K562 (cell line): ENCODE measurements around the gene ARG1.

ENCODE experiments used
- CGGBP1 ChIP-seq: fragments of 250-450 bp; sonication (Bioruptor Pico); IDR thresholded peaks from 2 replicates; pipeline ENCODE4 v1.9.0; 2021; ENCODE audit warnings: mild to moderate bottlenecking
- CTCF ChIP-seq, 3 experiments: IDR thresholded peaks in 2 of 3; conservative IDR thresholded peaks in 1 of 3; 2 replicates each; pipeline ENCODE4 v1.5.1; 2011 to 2012; ENCODE audit warnings: low read length in 3 of 3, mild to moderate bottlenecking in 3 of 3, control low read depth in 2 of 3, improper control_type of control experiment in 1 of 3, inconsistent platforms in 1 of 3, low read depth in 1 of 3, mixed read lengths in 1 of 3, moderate library complexity in 1 of 3; ENCODE audit not compliant: insufficient read depth in 2 of 3
- E4F1 ChIP-seq: fragments of 250-450 bp; sonication (Bioruptor Pico); IDR thresholded peaks from 2 replicates; pipeline ENCODE4 v1.5.0; 2021; ENCODE audit warnings: mild to moderate bottlenecking, borderline replicate concordance
- POLR2AphosphoS5 ChIP-seq: IDR thresholded peaks from 2 replicates; pipeline ENCODE4 v1.6.1; 2011; ENCODE audit warnings: mild to moderate bottlenecking, low read depth, low read length, moderate library complexity; ENCODE audit not compliant: control insufficient read depth, insufficient read depth
- ZNF277 ChIP-seq: fragments of 250-450 bp; sonication (Bioruptor Pico); IDR thresholded peaks from 2 replicates; pipeline ENCODE4 v1.8.0; 2022; ENCODE audit warnings: inconsistent platforms, mild to moderate bottlenecking, moderate library complexity, borderline replicate concordance
- ZNF324 ChIP-seq: fragments of 250-450 bp; sonication (Bioruptor Pico); IDR thresholded peaks from 2 replicates; pipeline ENCODE4 v1.4.0; 2020; ENCODE audit warnings: mild to moderate bottlenecking
- ZNF444 ChIP-seq: fragments of 250-450 bp; sonication (Bioruptor Pico); IDR thresholded peaks from 2 replicates; pipeline ENCODE4 v1.4.0; 2020; ENCODE audit warnings: mild to moderate bottlenecking, moderate library complexity
- TF ChIP-seq, protein P1 (sequence below): fragments of 250-450 bp; sonication (Bioruptor Pico); IDR thresholded peaks from 2 replicates; pipeline ENCODE4 v1.6.1; 2021; ENCODE audit warnings: mild to moderate bottlenecking

DNA sequence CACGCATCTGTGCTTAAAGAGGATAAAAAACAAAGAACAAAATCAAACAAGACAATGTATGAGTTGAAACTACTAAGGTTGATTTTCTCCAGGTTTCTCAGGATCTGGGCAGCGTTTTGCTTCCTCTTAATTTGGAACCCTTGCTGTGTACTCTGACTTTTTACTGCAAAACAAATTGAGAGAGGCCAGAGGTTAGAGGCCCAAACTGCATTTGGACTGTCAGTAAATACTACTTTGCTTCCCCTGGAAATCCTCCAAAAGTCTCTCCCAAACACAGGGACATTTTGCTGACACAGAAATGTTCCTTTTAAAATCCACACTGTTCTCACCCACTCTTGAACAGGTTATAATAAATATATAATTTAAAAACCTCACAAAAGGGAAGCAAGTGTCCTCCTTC lies 1.1 kb downstream of the ARG1 start:
- TF ChIP-seq ZNF324 (CRISPR knock-in tag), result no peak
- no peak for TF ChIP-seq ZNF444 (CRISPR knock-in tag)
- TF ChIP-seq POLR2AphosphoS5, result no peak
- TF ChIP-seq E4F1 (CRISPR knock-in tag), result no peak
- TF ChIP-seq CGGBP1, result no peak
- no peak for TF ChIP-seq CTCF (IDR thresholded peaks at IDR 0.05 in 2 of 3, conservative IDR thresholded peaks at IDR 0.05 in 1 of 3; ENCODE audit: insufficient read depth in 2 of 3, low read depth in 1 of 3, low read length in 3 of 3)
- no peak for TF ChIP-seq ZNF277 (CRISPR knock-in tag)
- TF ChIP-seq, protein P1, sequence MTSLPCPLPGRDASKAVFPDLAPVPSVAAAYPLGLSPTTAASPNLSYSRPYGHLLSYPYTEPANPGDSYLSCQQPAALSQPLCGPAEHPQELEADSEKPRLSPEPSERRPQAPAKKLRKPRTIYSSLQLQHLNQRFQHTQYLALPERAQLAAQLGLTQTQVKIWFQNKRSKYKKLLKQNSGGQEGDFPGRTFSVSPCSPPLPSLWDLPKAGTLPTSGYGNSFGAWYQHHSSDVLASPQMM (CRISPR knock-in tag), result no peak
